H1 (cell line): ENCODE measurements around the gene BSND. TPM values are rescaled to one million over a fixed set of nuclear protein-coding genes. Genes with fewer than 3 reads are reported as not detected.

Experiments
- CREB1 ChIP-seq: IDR thresholded peaks from 2 replicates; pipeline ENCODE4 v1.6.1; 2012; ENCODE audit warnings: inconsistent platforms
- E2F6 ChIP-seq: IDR thresholded peaks from 2 replicates; pipeline ENCODE4 v1.6.1; 2012; ENCODE audit warnings: inconsistent platforms
- EZH2 ChIP-seq: fragments of 200-600 bp; sonication (generic); IDR thresholded peaks from 2 replicates; pipeline ENCODE4 v1.7.1; 2012; ENCODE audit warnings: low read depth, mild to moderate bottlenecking, moderate library complexity, low read length, inconsistent platforms; ENCODE audit not compliant: severe bottlenecking
- MAFK ChIP-seq: IDR thresholded peaks from 2 replicates; pipeline ENCODE4 v1.6.1; 2012; ENCODE audit warnings: low read depth, mild to moderate bottlenecking, improper control_type of control experiment, low read length
- SP4 ChIP-seq: IDR thresholded peaks from 2 replicates; pipeline ENCODE4 v1.6.1; 2012; ENCODE audit warnings: low read length, inconsistent platforms
- SRF ChIP-seq: IDR thresholded peaks from 2 replicates; pipeline ENCODE4 v1.6.1; 2011; ENCODE audit warnings: mild to moderate bottlenecking, low read depth, low read length, moderate library complexity
- TBP ChIP-seq: IDR thresholded peaks from 2 replicates; pipeline ENCODE4 v1.6.1; 2011; ENCODE audit warnings: low read depth, low read length, improper control_type of control experiment
- ZNF274 ChIP-seq: IDR thresholded peaks from 2 replicates; pipeline ENCODE4 v1.7.0; 2012; ENCODE audit warnings: low read length, borderline replicate concordance; ENCODE audit errors: extremely low read depth
- polyA plus RNA-seq, 7 experiments: library from polyadenylated mRNA; depleted of rRNA in 3 of 7; stranded (reverse) in 5 of 7; unstranded in 2 of 7; fragments of >200 nt in 5 of 7; fragments of 200-250 nt in 2 of 7; gene quantifications; 1 replicate in 5 of 7; 2 replicates in 1 of 7; 4 replicates in 1 of 7; pipeline versions ENCODE4 v1.2.1 to v1.2.3, GENCODE V29; 2011 to 2013; ENCODE audit warnings: missing spikeins in 2 of 7, mixed read lengths in 2 of 7
- total RNA-seq: library from RNA; stranded (reverse); fragmentation: NEBNext Ultra II Directional; extraction: Animal tissue kit (Norgen Biotek cat#: 25700); gene quantifications from 2 replicates; pipeline ENCODE4 v1.2.1, GENCODE V29; 2021
- TF ChIP-seq, protein P1 (sequence below): IDR thresholded peaks from 2 replicates; pipeline ENCODE4 v1.6.1; 2011; ENCODE audit warnings: low read length, improper control_type of control experiment

The BSND gene
- total and polyA plus RNA-seq, 2 of the 8 experiments (the other 6 are each of a cell fraction or from before 2014, with no cell fraction given), result 0.43 to 0.68 TPM

DNA sequence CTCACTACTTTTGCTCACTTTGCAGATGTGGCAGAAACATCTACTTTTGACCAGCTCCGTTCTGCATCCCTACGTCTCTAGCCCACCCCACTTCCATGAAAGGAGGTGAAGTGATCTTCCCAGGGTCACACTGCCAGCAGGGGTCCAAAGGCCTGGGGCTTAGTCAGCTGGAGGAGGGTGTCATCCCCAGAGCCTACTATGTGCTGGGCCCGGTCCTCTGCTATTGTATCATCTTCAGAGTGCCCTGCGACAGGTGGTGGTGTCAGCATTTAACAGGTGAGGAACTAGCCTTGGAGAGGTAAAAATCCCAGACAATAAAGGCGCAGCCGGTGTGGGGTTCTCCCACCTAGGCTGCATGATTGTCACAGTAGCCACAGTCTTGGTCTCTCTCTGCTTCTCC lies 5.6 kb upstream of the BSND start (continued):
- TF ChIP-seq, protein P1, sequence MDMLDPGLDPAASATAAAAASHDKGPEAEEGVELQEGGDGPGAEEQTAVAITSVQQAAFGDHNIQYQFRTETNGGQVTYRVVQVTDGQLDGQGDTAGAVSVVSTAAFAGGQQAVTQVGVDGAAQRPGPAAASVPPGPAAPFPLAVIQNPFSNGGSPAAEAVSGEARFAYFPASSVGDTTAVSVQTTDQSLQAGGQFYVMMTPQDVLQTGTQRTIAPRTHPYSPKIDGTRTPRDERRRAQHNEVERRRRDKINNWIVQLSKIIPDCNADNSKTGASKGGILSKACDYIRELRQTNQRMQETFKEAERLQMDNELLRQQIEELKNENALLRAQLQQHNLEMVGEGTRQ, result no peak
- TF ChIP-seq MAFK (no peak), SP4 (no peak), CREB1 (no peak), TBP (no peak), E2F6 (no peak), ZNF274 (no peak), EZH2 (no peak), SRF (no peak)
